HepG2 (cell line): ENCODE results near the gene PERCC1. TPM values are rescaled to one million over a fixed set of nuclear protein-coding genes. Genes with fewer than 3 reads are reported as not detected.

ENCODE experiments used
- ATAC-seq: fragments of 200-7000 bp; cut with Tn5 transposase; 3 replicates; pipeline ENCODE4 v1.9.1; 2020; ENCODE audit warnings: mild to moderate bottlenecking, moderate library complexity
- BruUV-seq: library from RNA; stranded (reverse); fragments of 400-500 nt; replicated peaks from 2 replicates; lab custom pipeline; 2021; lab: Mats Ljungman, UMichigan
- CTCF ChIA-PET: fragments of 300-600 bp; formaldehyde crosslinking; extraction: SDS; loops from one replicate; lab custom pipeline; 2021; ENCODE audit warnings: low total read pairs, inconsistent platforms, low intra/inter-chr PET ratio; lab: Yijun Ruan, JAX
- POLR2A ChIA-PET: fragments of 350-600 bp; sonication (Branson Sonifier 250); formaldehyde crosslinking; loops from one replicate; lab custom pipeline; 2020; ENCODE audit warnings: antibody characterized with exemption, inconsistent platforms; lab: Yijun Ruan, JAX
- DNase-seq: peaks from one replicate; pipeline ENCODE4 v3.0.0-alpha.2; 2015; ENCODE audit warnings: low spot score
- FAIRE-seq: peaks from 3 replicates; lab custom pipeline; 2011; peaks lifted over from hg19 to GRCh38; lab: Jason Lieb, UNC
- H2AFZ ChIP-seq: one replicate; pipeline ENCODE4 v1.6.1; 2011; ENCODE audit warnings: low read length, inconsistent platforms
- H3K27ac ChIP-seq: fragments of 300-600 bp; 3 replicates; pipeline ENCODE4 v1.8.0; 2011; ENCODE audit warnings: mixed run types, mild to moderate bottlenecking, mixed read lengths, low read length, inconsistent platforms; ENCODE audit not compliant: insufficient read depth; ENCODE audit errors: extremely low read length
- H3K27me3 ChIP-seq, 2 experiments: fragments of 200-600 bp in 1 of 2; 2 replicates in 1 of 2; 3 replicates in 1 of 2; pipeline versions ENCODE4 v1.6.0 to v1.8.0; 2011; ENCODE audit warnings: low read length in 2 of 2, mild to moderate bottlenecking in 2 of 2, moderate library complexity in 2 of 2, inconsistent platforms in 1 of 2; ENCODE audit not compliant: insufficient read depth in 2 of 2, control insufficient read depth in 1 of 2
- H3K36me3 ChIP-seq, 2 experiments: fragments of 200-600 bp in 1 of 2; replicated peaks in 1 of 2; 2 replicates in 1 of 2; 3 replicates in 1 of 2; pipeline versions ENCODE4 v1.5.1 to v1.8.0; 2011; ENCODE audit warnings: low read length in 2 of 2, inconsistent platforms in 1 of 2; ENCODE audit not compliant: insufficient read depth in 2 of 2, control insufficient read depth in 1 of 2
- H3K4me1 ChIP-seq: 2 replicates; pipeline ENCODE4 v1.5.1; 2012; ENCODE audit warnings: low read length, inconsistent platforms; ENCODE audit not compliant: insufficient read depth
- H3K4me2 ChIP-seq: 2 replicates; pipeline ENCODE4 v1.6.0; 2011; ENCODE audit warnings: low read depth, low read length, inconsistent platforms
- H3K4me3 ChIP-seq, 3 experiments: fragments of 200-600 bp in 1 of 3; sonication (generic), shearing (Covaris generic) in 1 of 3; replicated peaks in 1 of 3; 2 replicates each; pipeline ENCODE4 v1.5.1; 2011 to 2016; ENCODE audit warnings: low read length in 3 of 3, inconsistent platforms in 2 of 3, low read depth in 2 of 3, mild to moderate bottlenecking in 2 of 3, control low read depth in 1 of 3, mixed read lengths in 1 of 3; ENCODE audit not compliant: insufficient read depth in 1 of 3
- H3K79me2 ChIP-seq: one replicate; pipeline ENCODE4 v1.6.1; 2011; ENCODE audit warnings: low read length, inconsistent platforms; ENCODE audit not compliant: insufficient read depth
- H3K9ac ChIP-seq: 2 replicates; pipeline ENCODE4 v1.6.0; 2011; ENCODE audit warnings: mild to moderate bottlenecking, low read depth, low read length, inconsistent platforms; ENCODE audit not compliant: insufficient read depth
- H3K9me3 ChIP-seq: 2 replicates; pipeline ENCODE4 v1.5.1; 2012; ENCODE audit warnings: mild to moderate bottlenecking, low read length
- H4K20me1 ChIP-seq: 2 replicates; pipeline ENCODE4 v1.6.0; 2011; ENCODE audit warnings: inconsistent platforms, mild to moderate bottlenecking, low read length, moderate library complexity; ENCODE audit not compliant: insufficient read depth
- NCOA2 ChIP-seq: sonication (generic); formaldehyde crosslinking; IDR thresholded peaks from 2 replicates; pipeline ENCODE4 v1.8.0; 2022; ENCODE audit warnings: inconsistent platforms
- NCOA5 ChIP-seq: sonication (generic); formaldehyde crosslinking; IDR thresholded peaks from 2 replicates; pipeline ENCODE4 v1.4.0; 2020; ENCODE audit warnings: missing genetic modification reagents
- SOX6 ChIP-seq, 2 experiments: fragments of 450-650 bp in 1 of 2; sonication (generic) in 1 of 2; formaldehyde crosslinking in 1 of 2; IDR thresholded peaks; 2 replicates each; pipeline versions ENCODE4 v1.4.0 to v1.6.1; 2017 to 2020; ENCODE audit warnings: antibody characterized with exemption in 1 of 2, mild to moderate bottlenecking in 1 of 2, missing genetic modification reagents in 1 of 2
- ZNF430 ChIP-seq: sonication (generic); formaldehyde crosslinking; IDR thresholded peaks from 2 replicates; pipeline ENCODE4 v1.9.0; 2021; ENCODE audit warnings: mild to moderate bottlenecking, missing genetic modification reagents
- ZNF652 ChIP-seq: IDR thresholded peaks from 2 replicates; pipeline ENCODE4 v1.6.1; 2016; ENCODE audit warnings: low read depth, borderline replicate concordance
- ZSCAN12 ChIP-seq: sonication (generic); formaldehyde crosslinking; IDR thresholded peaks from 2 replicates; pipeline ENCODE4 v1.9.0; 2021; ENCODE audit warnings: mild to moderate bottlenecking, missing genetic modification reagents
- WGBS: methylation state at CpG from one replicate; pipeline ENCODE4 v1.1.6; 2017; ENCODE audit warnings: low lambda C conversion rate; 5-methylcytosine and 5-hydroxymethylcytosine counted together
- in situ Hi-C: cut with HindIII; loops from 2 replicates; pipeline ENCODE4 v1.10.0; 2017; ENCODE audit warnings: low pct_unique_long_range_greater_than_20kb; ENCODE audit not compliant: extremely low pct_ligation_motif_present
- intact Hi-C: fragments of 100-400 bp; cut with micrococcal nuclease; formaldehyde crosslinking; loops from one replicate; pipeline ENCODE4 v1.10.0; 2022; ENCODE audit not compliant: unreplicated experiment
- polyA plus RNA-seq, 8 experiments: library from polyadenylated mRNA; depleted of rRNA in 3 of 8; stranded (reverse) in 7 of 8; unstranded in 1 of 8; fragments of >200 nt; fragmentation: Illumina TruSeq in 4 of 8; extraction: Trizol in 4 of 8; gene quantifications; 2 replicates each; pipeline versions ENCODE4 v1.2.1 to v1.2.3, GENCODE V29; 2011 to 2016; ENCODE audit warnings: low read depth in 4 of 8, missing spikeins in 1 of 8, mixed read lengths in 1 of 8; ENCODE audit not compliant: insufficient read depth in 1 of 8
- total RNA-seq, 5 experiments: library from RNA; depleted of rRNA; stranded (reverse); fragments of >200 nt; fragmentation: Illumina TruSeq; extraction: Trizol; gene quantifications; 2 replicates each; pipeline ENCODE4 v1.2.3, GENCODE V29; 2016; ENCODE audit warnings: low read depth in 1 of 5

PERCC1 gene
- total and polyA plus RNA-seq, 2 of the 13 experiments (the other 11 are each of a cell fraction or from before 2014, with no cell fraction given), result 0.15 TPM; not detected in 1

DNA sequence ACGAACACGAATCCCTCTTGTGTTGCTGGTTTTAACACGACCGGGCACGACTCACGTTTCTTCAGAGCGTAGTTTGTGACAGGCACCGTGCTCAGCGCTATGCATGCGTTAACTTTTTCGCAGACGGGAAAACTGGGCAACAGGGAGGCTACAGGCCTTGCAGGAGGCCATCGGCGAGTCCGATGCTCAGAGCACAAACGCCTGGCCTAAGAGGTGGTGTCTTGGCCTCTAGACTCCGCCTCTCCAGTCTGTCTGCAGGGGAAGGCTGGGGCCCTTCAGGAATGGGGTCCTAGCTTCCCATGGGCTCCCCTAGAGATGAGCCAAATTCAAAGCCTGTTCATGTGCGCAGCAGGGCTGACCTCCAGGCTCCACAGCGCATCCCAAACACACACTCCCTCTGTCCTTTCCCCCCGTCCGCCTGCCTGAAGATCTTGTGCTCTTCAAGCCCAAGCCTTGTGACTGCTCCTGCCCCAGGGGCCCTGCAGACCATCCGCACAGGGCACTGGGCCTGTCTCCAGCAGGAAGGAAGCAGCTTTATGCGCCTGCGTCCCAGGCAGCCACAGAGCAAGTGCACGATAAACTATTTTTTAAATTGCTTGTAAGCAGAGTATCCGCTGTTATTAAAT lies 40.8 kb downstream of the PERCC1 start:
- Histone ChIP-seq H3K27me3 (no peaks in the 10 kb centered on the region; a peak in 1 of 5 replicates), H3K9me3 (no peaks in the 10 kb centered on the region), H3K27ac (no peak overlapping the region), H3K4me2 (no peak overlapping the region), H3K36me3 (no peaks in the 10 kb centered on the region), H3K79me2 (peaks cover 39% of the 10 kb centered on the region), H3K4me1 (peaks cover 52% of the 10 kb centered on the region), H3K9ac (no peak overlapping the region), H2AFZ (no peak overlapping the region), H3K4me3 (no peak overlapping the region), H4K20me1 (no peaks in the 10 kb centered on the region)
- DNase-seq (no peak), FAIRE-seq (no peak), ATAC-seq (no peak)
- in situ Hi-C loops (no loop called here), intact Hi-C loops (no loop called here)
- 95% methylated on average over 10 of the region's 26 CpGs for WGBS
- TSS peak; percentile 37 for BruUV-seq
- CTCF ChIA-PET, result no interaction called here
- POLR2A ChIA-PET, result no interaction called here
- TF ChIP-seq NCOA2 (no peak), ZNF430 (CRISPR knock-in tag) (no peak), NCOA5 (no peak), SOX6 (IDR thresholded peaks at IDR 0.05) (no peak), SOX6 (CRISPR knock-in tag; IDR thresholded peaks at IDR 0.05) (no peak)

DNA sequence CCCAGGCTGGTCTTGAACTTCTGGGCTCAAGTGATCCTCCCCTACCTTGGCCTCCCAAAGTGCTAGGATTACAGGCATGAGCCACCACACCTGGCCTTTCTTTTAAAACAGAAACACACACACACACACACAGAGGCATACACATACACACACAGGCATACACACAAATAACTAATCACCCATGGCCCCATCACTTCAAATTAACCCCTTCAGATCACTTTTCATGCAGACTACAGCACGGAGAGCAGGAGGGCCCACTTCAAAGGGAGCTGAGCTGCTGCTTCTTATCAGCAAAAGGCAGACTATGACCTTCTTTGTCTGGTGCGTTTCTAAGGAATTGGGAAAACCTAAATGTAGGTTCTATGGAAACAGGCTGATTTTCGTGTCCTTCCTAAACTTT lies 42.1 kb downstream of the PERCC1 start:
- WGBS, result 39% methylated on average over 3 of the region's 3 CpGs
- ATAC-seq (no peak), DNase-seq (no peak), FAIRE-seq (no peak)
- ChIA-PET CTCF (no interaction called here), POLR2A (no interaction called here)
- Histone ChIP-seq H3K27ac (no peak overlapping the region), H3K79me2 (peaks cover 31% of the 10 kb centered on the region), H3K4me3 (no peak overlapping the region), H2AFZ (no peak overlapping the region), H4K20me1 (no peaks in the 10 kb centered on the region), H3K36me3 (no peaks in the 10 kb centered on the region), H3K4me1 (peaks cover 52% of the 10 kb centered on the region), H3K4me2 (peak overlapping the region; percentile 62), H3K9me3 (no peaks in the 10 kb centered on the region), H3K9ac (no peak overlapping the region), H3K27me3 (no peaks in the 10 kb centered on the region; a peak in 1 of 5 replicates)
- BruUV-seq, result no TSS peak
- in situ Hi-C loops, result no loop called here
- no peak for TF ChIP-seq ZSCAN12 (CRISPR knock-in tag)
- TF ChIP-seq ZNF652 (CRISPR knock-in tag), result peak; percentile 66; the same call in 1 of the 2 replicates
- intact Hi-C loops, result no loop called here
